Measurements from ENCODE around the gene ARHGEF25.
A peak's percentile ranks its signal among the peaks of the same experiment; 100 is the strongest.
"Not testable (repeated sequence)": the region's sequence is repeated elsewhere in the genome, so short reads cannot be mapped to it uniquely, and the experiment has no call there.

ARHGEF25 gene

GRCh38 chr12:57622293-57623245 is 11.3 kb downstream of the ARHGEF25 start:
- DNase-seq: no peak

- DNase-seq: no peak
Observed at GRCh38 chr12:57623385-57623784, 12.2 kb downstream of the ARHGEF25 start.

- no peak for DNase-seq
Observed at GRCh38 chr12:57623811-57624390, 12.7 kb downstream of the ARHGEF25 start.

- no peak for DNase-seq
Observed at GRCh38 chr12:57624441-57625220, 13.4 kb downstream of the ARHGEF25 start.

GRCh38 chr12:57625261-57626032 is 14.2 kb downstream of the ARHGEF25 start:
- no peak for DNase-seq

GRCh38 chr12:57626111-57626920 is 15.1 kb downstream of the ARHGEF25 start:
- no peak for DNase-seq

- DNase-seq: no peak
Observed at GRCh38 chr12:57626921-57627445, 15.7 kb downstream of the ARHGEF25 start.

- DNase-seq: no peak
Observed at GRCh38 chr12:57627501-57628279, 16.5 kb downstream of the ARHGEF25 start.

GRCh38 chr12:57628280-57629191 is 17.3 kb downstream of the ARHGEF25 start:
- DNase-seq: no peak

GRCh38 chr12:57629897-57630471 is 18.7 kb downstream of the ARHGEF25 start:
- DNase-seq: no peak

GRCh38 chr12:57630891-57631433 is 19.7 kb downstream of the ARHGEF25 start:
- no peak for DNase-seq

GRCh38 chr12:57631566-57632072 is 20.4 kb downstream of the ARHGEF25 start:
- no peak for DNase-seq

- peak; percentile 21 for DNase-seq
Observed at GRCh38 chr12:57632073-57632957, 21.1 kb downstream of the ARHGEF25 start.

- peak; percentile 62 for DNase-seq
Observed at GRCh38 chr12:57632958-57633840, 22.0 kb downstream of the ARHGEF25 start, which contains the start of gene B4GALNT1. Gene B4GALNT1, minus strand, starts transcription at chr12:57633201. Its CDS starts 1,069 bp downstream, at chr12:57632132.

- not testable (repeated sequence) for DNase-seq
Observed at GRCh38 chr12:57636731-57637130, 25.5 kb downstream of the ARHGEF25 start.

GRCh38 chr12:57637364-57637763 is 26.1 kb downstream of the ARHGEF25 start:
- DNase-seq: no peak

All from NCI-H2227 treated with DMSO at 0.1 percent for 48 hours (cell line).